GM12878 (cell line): ENCODE results near the gene PCDHB14. TPM values are rescaled to one million over a fixed set of nuclear protein-coding genes. Genes with fewer than 3 reads are reported as not detected.

ENCODE experiments used
- ATAC-seq: fragments of 200-7000 bp; cut with Tn5 transposase; 3 replicates; pipeline ENCODE4 v1.9.1; 2020; ENCODE audit warnings: mild to moderate bottlenecking, moderate library complexity
- BruUV-seq: library from RNA; stranded (reverse); fragments of 400-500 nt; replicated peaks from 2 replicates; lab custom pipeline; 2021; lab: Mats Ljungman, UMichigan
- CTCF ChIA-PET: fragments of 300-600 bp; sonication (Branson Sonifier 250); formaldehyde crosslinking; extraction: SDS; loops from one replicate; lab custom pipeline; 2021; ENCODE audit warnings: inconsistent platforms; lab: Yijun Ruan, JAX
- POLR2A ChIA-PET: fragments of 350-600 bp; formaldehyde crosslinking; extraction: SDS; loops from one replicate; lab custom pipeline; 2021; ENCODE audit warnings: inconsistent platforms; lab: Charles Lee
- RAD21 ChIA-PET: fragments of 300-600 bp; sonication (Branson Sonifier 250); formaldehyde crosslinking; loops from one replicate; lab custom pipeline; 2023; ENCODE audit warnings: antibody characterized with exemption; ENCODE audit not compliant: unreplicated experiment; lab: Charles Lee
- SMC1A ChIA-PET: fragments of 300-600 bp; sonication (Branson Sonifier 250); formaldehyde crosslinking; loops from one replicate; lab custom pipeline; 2023; ENCODE audit not compliant: unreplicated experiment, uncharacterized antibody; lab: Charles Lee
- DNase-seq: peaks from one replicate; pipeline ENCODE4 v3.0.0-alpha.2; 2011; ENCODE audit warnings: low read depth, low spot score
- FAIRE-seq: peaks from 3 replicates; lab custom pipeline; 2011; peaks lifted over from hg19 to GRCh38; lab: Jason Lieb, UNC
- H2AFZ ChIP-seq: 2 replicates; pipeline ENCODE4 v1.6.0; 2011; ENCODE audit warnings: low read depth, low read length, control low read depth; ENCODE audit not compliant: control insufficient read depth
- H3K27ac ChIP-seq: 2 replicates; pipeline ENCODE4 v1.5.1; 2011; ENCODE audit warnings: control low read depth; ENCODE audit not compliant: control insufficient read depth, insufficient read depth
- H3K27me3 ChIP-seq, 2 experiments: replicated peaks in 1 of 2; 2 replicates each; pipeline versions ENCODE4 v1.6.0 to v1.6.1; 2011; ENCODE audit warnings: low read length in 1 of 2; ENCODE audit not compliant: control insufficient read depth in 2 of 2, insufficient read depth in 2 of 2
- H3K36me3 ChIP-seq, 2 experiments: 2 replicates each; pipeline ENCODE4 v1.5.1; 2011; ENCODE audit warnings: low read length in 1 of 2; ENCODE audit not compliant: control insufficient read depth in 2 of 2, insufficient read depth in 2 of 2
- H3K4me1 ChIP-seq: 2 replicates; pipeline ENCODE4 v1.6.1; 2011; ENCODE audit warnings: mild to moderate bottlenecking, low read length, moderate library complexity, mixed read lengths; ENCODE audit not compliant: control insufficient read depth, insufficient read depth
- H3K4me2 ChIP-seq: 2 replicates; pipeline ENCODE4 v1.6.0; 2011; ENCODE audit warnings: control low read depth; ENCODE audit not compliant: control insufficient read depth, insufficient read depth
- H3K4me3 ChIP-seq: fragments of 200-600 bp; sonication (generic); 2 replicates; pipeline ENCODE4 v1.5.1; 2016
- H3K79me2 ChIP-seq: 2 replicates; pipeline ENCODE4 v1.6.0; 2011; ENCODE audit warnings: low read length; ENCODE audit not compliant: control insufficient read depth, insufficient read depth
- H3K9ac ChIP-seq: 2 replicates; pipeline ENCODE4 v1.8.0; 2011; ENCODE audit warnings: low read length, control low read depth, mixed read lengths; ENCODE audit not compliant: control insufficient read depth, insufficient read depth
- H3K9me3 ChIP-seq: replicated peaks from 3 replicates; pipeline ENCODE4 v1.5.1; 2011; ENCODE audit warnings: mild to moderate bottlenecking, low read length; ENCODE audit not compliant: control insufficient read depth, insufficient read depth
- H4K20me1 ChIP-seq: 2 replicates; pipeline ENCODE4 v1.6.0; 2011; ENCODE audit not compliant: control insufficient read depth, insufficient read depth
- DPF2 ChIP-seq: fragments of 450-650 bp; IDR thresholded peaks from 2 replicates; pipeline ENCODE4 v1.6.1; 2017; ENCODE audit warnings: mild to moderate bottlenecking
- EP300 ChIP-seq, 2 experiments: fragments of 150-350 bp in 1 of 2; IDR thresholded peaks; 2 replicates each; pipeline ENCODE4 v1.6.1; 2011 to 2012; ENCODE audit warnings: low read depth in 2 of 2, low read length in 2 of 2, borderline replicate concordance in 1 of 2, improper control_type of control experiment in 1 of 2, inconsistent platforms in 1 of 2; ENCODE audit not compliant: control insufficient read depth in 1 of 2
- EZH2 ChIP-seq: IDR thresholded peaks from 2 replicates; pipeline ENCODE4 v1.6.1; 2012; ENCODE audit warnings: low read depth, mild to moderate bottlenecking, control low read depth, inconsistent platforms, low read length, borderline replicate concordance; ENCODE audit not compliant: control insufficient read depth
- HDAC6 ChIP-seq: fragments of 200-600 bp; sonication (generic); IDR thresholded peaks from one replicate; pipeline ENCODE4 v1.8.0; 2017; ENCODE audit warnings: antibody characterized with exemption; ENCODE audit not compliant: unreplicated experiment
- IKZF1 ChIP-seq: fragments of 450-650 bp; conservative IDR thresholded peaks from 2 replicates; pipeline ENCODE4 v1.6.1; 2017; ENCODE audit warnings: antibody characterized with exemption, mild to moderate bottlenecking
- IRF3 ChIP-seq: fragments of 450-650 bp; IDR thresholded peaks from 2 replicates; pipeline ENCODE4 v1.6.1; 2014; ENCODE audit warnings: mild to moderate bottlenecking
- MLLT1 ChIP-seq: fragments of 450-650 bp; IDR thresholded peaks from 2 replicates; pipeline ENCODE4 v1.6.1; 2016; ENCODE audit warnings: mild to moderate bottlenecking
- MTA2 ChIP-seq: fragments of 450-650 bp; IDR thresholded peaks from 2 replicates; pipeline ENCODE4 v1.6.1; 2016; ENCODE audit warnings: low read depth, mild to moderate bottlenecking, moderate library complexity
- NFYB ChIP-seq: IDR thresholded peaks from 2 replicates; pipeline ENCODE4 v1.6.1; 2011; ENCODE audit warnings: low read depth, mild to moderate bottlenecking, low read length, improper control_type of control experiment, moderate library complexity; ENCODE audit not compliant: insufficient read depth
- NR2F1 ChIP-seq: fragments of 450-650 bp; conservative IDR thresholded peaks from 2 replicates; pipeline ENCODE4 v1.6.1; 2017; ENCODE audit warnings: mild to moderate bottlenecking
- RAD51 ChIP-seq: fragments of 450-650 bp; IDR thresholded peaks from 2 replicates; pipeline ENCODE4 v1.6.1; 2016; ENCODE audit warnings: moderate library complexity, mild to moderate bottlenecking, inconsistent platforms
- RCOR1 ChIP-seq: conservative IDR thresholded peaks from 2 replicates; pipeline ENCODE4 v1.6.1; 2012; ENCODE audit warnings: low read depth, low read length, improper control_type of control experiment
- STAT3 ChIP-seq: IDR thresholded peaks from 2 replicates; pipeline ENCODE4 v1.6.1; 2011; ENCODE audit warnings: low read depth, low read length, improper control_type of control experiment
- WRNIP1 ChIP-seq: IDR thresholded peaks from 2 replicates; pipeline ENCODE4 v1.6.1; 2011; ENCODE audit warnings: low read depth, low read length, improper control_type of control experiment, borderline replicate concordance
- WGBS: methylation state at CpG from one replicate; pipeline ENCODE4 v1.1.6; 2016; ENCODE audit warnings: low lambda C conversion rate; ENCODE audit not compliant: insufficient replicate concordance, insufficient coverage; ENCODE audit errors: missing lambda C conversion rate; 5-methylcytosine and 5-hydroxymethylcytosine counted together
- in situ Hi-C: fragments of 300-500 bp; cut with MboI; formaldehyde crosslinking; loops from 9 replicates; pipeline ENCODE4 v1.14.3; 2018; ENCODE audit warnings: mixed read lengths
- intact Hi-C: fragments of 100-400 bp; cut with micrococcal nuclease; formaldehyde crosslinking; loops from one replicate; pipeline ENCODE4 v1.14.2; 2022; ENCODE audit not compliant: unreplicated experiment
- polyA plus RNA-seq, 11 experiments: library from polyadenylated mRNA; depleted of rRNA in 4 of 11; unstranded in 6 of 11; stranded (reverse) in 5 of 11; fragments of >200 nt; fragmentation: Nextera tagmentation in 4 of 11; fragmentation: Illumina TruSeq in 1 of 11; extraction: Ambion mirVana in 4 of 11; extraction: Trizol in 1 of 11; gene quantifications; 1 replicate in 1 of 11; 2 replicates in 10 of 11; pipeline versions ENCODE4 v1.2.1 to v1.2.3, GENCODE V29; 2011 to 2016; ENCODE audit warnings: inconsistent platforms in 2 of 11, missing spikeins in 2 of 11, low read depth in 1 of 11
- total RNA-seq, 4 experiments: library from RNA; depleted of rRNA in 3 of 4; stranded (reverse); fragments of >200 nt in 3 of 4; fragmentation: Illumina TruSeq in 1 of 4; extraction: Trizol in 1 of 4; gene quantifications; 2 replicates each; pipeline versions ENCODE4 v1.2.1 to v1.2.3, GENCODE V29; 2013 to 2021
- TF ChIP-seq, protein P1 (sequence below): fragments of 450-650 bp; IDR thresholded peaks from 2 replicates; pipeline ENCODE4 v1.6.1; 2017; ENCODE audit warnings: low read depth, mild to moderate bottlenecking, moderate library complexity
- TF ChIP-seq, protein P2 (sequence below): IDR thresholded peaks from 2 replicates; pipeline ENCODE4 v1.6.1; 2012; ENCODE audit warnings: low read depth, low read length, improper control_type of control experiment
- TF ChIP-seq, protein P3 (sequence below), 3 experiments: IDR thresholded peaks in 2 of 3; conservative IDR thresholded peaks in 1 of 3; 2 replicates each; pipeline ENCODE4 v1.5.1; 2011; ENCODE audit warnings: low read depth in 3 of 3, low read length in 3 of 3, mild to moderate bottlenecking in 3 of 3, control low read depth in 2 of 3, moderate library complexity in 2 of 3, inconsistent platforms in 1 of 3, mixed read lengths in 1 of 3; ENCODE audit not compliant: control insufficient read depth in 2 of 3, insufficient read depth in 1 of 3; ENCODE audit errors: extremely low read depth in 1 of 3

The PCDHB14 gene
- total and polyA plus RNA-seq, 10 of the 15 experiments (the other 5 are each of a cell fraction or from before 2014, with no cell fraction given): not detected

DNA sequence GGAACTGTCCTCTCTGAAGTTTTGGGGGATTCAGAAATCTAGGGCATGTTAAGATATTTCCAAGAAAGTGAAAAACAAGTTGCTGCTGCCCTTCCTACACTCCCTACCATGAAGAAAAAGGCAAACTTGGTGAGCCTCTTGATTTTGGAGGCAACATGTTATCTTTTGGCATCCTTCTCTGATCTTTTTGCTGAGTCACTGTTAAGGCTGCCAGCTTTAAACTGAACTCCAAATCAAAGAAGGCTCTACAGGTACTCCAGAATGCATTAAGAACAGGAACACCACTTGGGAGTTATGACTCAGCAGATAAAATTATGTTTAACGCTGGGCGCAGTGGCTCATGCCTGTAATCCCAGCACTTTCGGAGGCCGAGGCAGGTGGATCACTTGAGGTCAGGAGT is 46.1 kb downstream of the PCDHB14 start:
- Histone ChIP-seq H3K4me2 (no peak overlapping the region), H3K4me3 (no peak overlapping the region), H3K9ac (no peak overlapping the region), H3K27ac (no peak overlapping the region), H3K4me1 (no peaks in the 10 kb centered on the region), H3K9me3 (peaks cover 2% of the 10 kb centered on the region; the same call in 1 of the 3 replicates), H3K36me3 (no peaks in the 10 kb centered on the region), H3K79me2 (no peaks in the 10 kb centered on the region), H4K20me1 (no peaks in the 10 kb centered on the region), H2AFZ (no peak overlapping the region), H3K27me3 (no peaks in the 10 kb centered on the region)
- CTCF ChIA-PET: no interaction called here
- ATAC-seq (no peak), DNase-seq (no peak), FAIRE-seq (no peak)
- BruUV-seq: no TSS peak
- TF ChIP-seq MTA2 (no peak), IRF3 (no peak), RCOR1 (no peak), MLLT1 (no peak), RAD51 (no peak), HDAC6 (no peak), NR2F1 (no peak), EZH2 (no peak), STAT3 (no peak), NFYB (no peak), DPF2 (no peak), WRNIP1 (no peak), EP300 (IDR thresholded peaks at IDR 0.05; ENCODE audit: borderline replicate concordance in 1 of 2, control insufficient read depth in 1 of 2, low read depth in 2 of 2, low read length in 2 of 2) (no peak), IKZF1 (no peak)
- TF ChIP-seq, protein P1, sequence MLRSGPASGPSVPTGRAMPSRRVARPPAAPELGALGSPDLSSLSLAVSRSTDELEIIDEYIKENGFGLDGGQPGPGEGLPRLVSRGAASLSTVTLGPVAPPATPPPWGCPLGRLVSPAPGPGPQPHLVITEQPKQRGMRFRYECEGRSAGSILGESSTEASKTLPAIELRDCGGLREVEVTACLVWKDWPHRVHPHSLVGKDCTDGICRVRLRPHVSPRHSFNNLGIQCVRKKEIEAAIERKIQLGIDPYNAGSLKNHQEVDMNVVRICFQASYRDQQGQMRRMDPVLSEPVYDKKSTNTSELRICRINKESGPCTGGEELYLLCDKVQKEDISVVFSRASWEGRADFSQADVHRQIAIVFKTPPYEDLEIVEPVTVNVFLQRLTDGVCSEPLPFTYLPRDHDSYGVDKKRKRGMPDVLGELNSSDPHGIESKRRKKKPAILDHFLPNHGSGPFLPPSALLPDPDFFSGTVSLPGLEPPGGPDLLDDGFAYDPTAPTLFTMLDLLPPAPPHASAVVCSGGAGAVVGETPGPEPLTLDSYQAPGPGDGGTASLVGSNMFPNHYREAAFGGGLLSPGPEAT: no peak
- TF ChIP-seq, protein P2, sequence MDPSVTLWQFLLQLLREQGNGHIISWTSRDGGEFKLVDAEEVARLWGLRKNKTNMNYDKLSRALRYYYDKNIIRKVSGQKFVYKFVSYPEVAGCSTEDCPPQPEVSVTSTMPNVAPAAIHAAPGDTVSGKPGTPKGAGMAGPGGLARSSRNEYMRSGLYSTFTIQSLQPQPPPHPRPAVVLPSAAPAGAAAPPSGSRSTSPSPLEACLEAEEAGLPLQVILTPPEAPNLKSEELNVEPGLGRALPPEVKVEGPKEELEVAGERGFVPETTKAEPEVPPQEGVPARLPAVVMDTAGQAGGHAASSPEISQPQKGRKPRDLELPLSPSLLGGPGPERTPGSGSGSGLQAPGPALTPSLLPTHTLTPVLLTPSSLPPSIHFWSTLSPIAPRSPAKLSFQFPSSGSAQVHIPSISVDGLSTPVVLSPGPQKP: no peak
- TF ChIP-seq, protein P3, sequence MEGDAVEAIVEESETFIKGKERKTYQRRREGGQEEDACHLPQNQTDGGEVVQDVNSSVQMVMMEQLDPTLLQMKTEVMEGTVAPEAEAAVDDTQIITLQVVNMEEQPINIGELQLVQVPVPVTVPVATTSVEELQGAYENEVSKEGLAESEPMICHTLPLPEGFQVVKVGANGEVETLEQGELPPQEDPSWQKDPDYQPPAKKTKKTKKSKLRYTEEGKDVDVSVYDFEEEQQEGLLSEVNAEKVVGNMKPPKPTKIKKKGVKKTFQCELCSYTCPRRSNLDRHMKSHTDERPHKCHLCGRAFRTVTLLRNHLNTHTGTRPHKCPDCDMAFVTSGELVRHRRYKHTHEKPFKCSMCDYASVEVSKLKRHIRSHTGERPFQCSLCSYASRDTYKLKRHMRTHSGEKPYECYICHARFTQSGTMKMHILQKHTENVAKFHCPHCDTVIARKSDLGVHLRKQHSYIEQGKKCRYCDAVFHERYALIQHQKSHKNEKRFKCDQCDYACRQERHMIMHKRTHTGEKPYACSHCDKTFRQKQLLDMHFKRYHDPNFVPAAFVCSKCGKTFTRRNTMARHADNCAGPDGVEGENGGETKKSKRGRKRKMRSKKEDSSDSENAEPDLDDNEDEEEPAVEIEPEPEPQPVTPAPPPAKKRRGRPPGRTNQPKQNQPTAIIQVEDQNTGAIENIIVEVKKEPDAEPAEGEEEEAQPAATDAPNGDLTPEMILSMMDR (IDR thresholded peaks at IDR 0.05 in 2 of 3, conservative IDR thresholded peaks at IDR 0.05 in 1 of 3; ENCODE audit: control insufficient read depth in 2 of 3, extremely low read depth in 1 of 3, insufficient read depth in 1 of 3, low read depth in 3 of 3, low read length in 3 of 3): no peak
- RAD21 ChIA-PET: no interaction called here
- WGBS: 75% methylated on average over 4 of the region's 4 CpGs
- in situ Hi-C loops (no loop called here), intact Hi-C loops (no loop called here)
- POLR2A ChIA-PET: no interaction called here
- SMC1A ChIA-PET: no interaction called here
